Calu3 (cell line): ENCODE measurements around the gene MARCHF10. TPM values are rescaled to one million over a fixed set of nuclear protein-coding genes. Genes with fewer than 3 reads are reported as not detected.

ENCODE experiments used
- BruUV-seq: library from RNA; stranded (reverse); fragments of 400-500 nt; replicated peaks from 2 replicates; lab custom pipeline; 2021; lab: Mats Ljungman, UMichigan
- CTCF ChIA-PET: fragments of 300-600 bp; sonication (Branson Sonifier 250); formaldehyde crosslinking; loops from one replicate; lab custom pipeline; 2022; ENCODE audit warnings: antibody characterized with exemption; lab: Charles Lee
- DNase-seq: peaks from one replicate; pipeline ENCODE4 v3.0.0; 2022
- H3K27ac Mint-ChIP-seq: one replicate; pipeline ENCODE4 v1.8.0; 2022; ENCODE audit warnings: mixed read lengths; ENCODE audit not compliant: unreplicated experiment
- H3K27me3 Mint-ChIP-seq: one replicate; pipeline ENCODE4 v1.8.0; 2022; ENCODE audit warnings: mixed read lengths; ENCODE audit not compliant: unreplicated experiment
- H3K36me3 Mint-ChIP-seq: one replicate; pipeline ENCODE4 v1.8.0; 2022; ENCODE audit warnings: mild to moderate bottlenecking, moderate library complexity, mixed read lengths; ENCODE audit not compliant: insufficient read depth, unreplicated experiment
- H3K4me1 Mint-ChIP-seq: one replicate; pipeline ENCODE4 v1.8.0; 2022; ENCODE audit warnings: mild to moderate bottlenecking, low read depth, mixed read lengths; ENCODE audit not compliant: unreplicated experiment
- H3K4me3 Mint-ChIP-seq: one replicate; pipeline ENCODE4 v1.8.0; 2022; ENCODE audit warnings: mild to moderate bottlenecking, low read depth, moderate library complexity, mixed read lengths; ENCODE audit not compliant: unreplicated experiment
- H3K9me3 Mint-ChIP-seq: one replicate; pipeline ENCODE4 v1.8.0; 2022; ENCODE audit warnings: low read depth, mixed read lengths; ENCODE audit not compliant: unreplicated experiment
- CTCF ChIP-seq: fragments of 200-600 bp; IDR thresholded peaks from one replicate; pipeline ENCODE4 v1.8.0; 2022; ENCODE audit warnings: antibody characterized with exemption; ENCODE audit not compliant: unreplicated experiment
- intact Hi-C: fragments of 100-400 bp; cut with micrococcal nuclease; formaldehyde crosslinking; loops from one replicate; pipeline ENCODE4 v1.10.0; 2022; ENCODE audit not compliant: unreplicated experiment
- total RNA-seq: library from RNA; stranded (reverse); gene quantifications from 2 replicates; pipeline ENCODE4 v1.2.3, GENCODE V29; 2022

Gene MARCHF10
- total RNA-seq, 1 experiment from 2014 or later, result not detected

DNA sequence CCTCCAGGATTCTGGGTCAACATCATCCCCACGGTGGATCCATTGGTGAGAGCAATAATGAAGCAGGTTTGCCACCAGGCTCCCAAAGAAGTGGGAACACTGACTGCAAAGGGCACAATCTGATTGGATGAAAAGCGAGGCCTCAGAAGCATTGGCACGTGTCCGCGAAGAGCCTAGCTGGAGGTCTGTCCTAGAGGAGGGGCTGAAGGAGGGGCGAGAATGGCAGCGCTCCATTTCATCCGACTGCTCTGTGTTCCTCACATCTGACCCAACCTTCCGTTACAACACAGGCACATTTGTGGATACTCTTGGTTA lies 100.7 kb downstream of the MARCHF10 start:
- no peak overlapping the region for H3K27ac Mint-ChIP-seq
- peaks cover 11% of the 10 kb centered on the region for H3K36me3 Mint-ChIP-seq
- CTCF ChIA-PET, result no interaction called here

GRCh38 chr17:62706598-62707424 lies 101.3 kb downstream of the MARCHF10 start:
- no peak for TF ChIP-seq CTCF
- H3K27me3 Mint-ChIP-seq, result no peaks in the 10 kb centered on the region
- no peak overlapping the region for H3K27ac Mint-ChIP-seq
- no peaks in the 10 kb centered on the region for H3K9me3 Mint-ChIP-seq
- DNase-seq, result no peak
- H3K36me3 Mint-ChIP-seq, result peaks cover 11% of the 10 kb centered on the region
- no peak overlapping the region for H3K4me3 Mint-ChIP-seq
- peaks cover 15% of the 10 kb centered on the region for H3K4me1 Mint-ChIP-seq
- intact Hi-C loops, result no loop called here
- CTCF ChIA-PET, result interaction anchor here (0.6 kb wide), 1 partner anchor 93 kb away, joined by 3 read pairs; no protein-coding TSS in a partner anchor
- no TSS peak for BruUV-seq

More for the DNA sequence above, 100.7 kb downstream of the MARCHF10 start:
- no TSS peak for BruUV-seq
- Mint-ChIP-seq H3K9me3 (no peaks in the 10 kb centered on the region), H3K27me3 (no peaks in the 10 kb centered on the region), H3K4me3 (no peak overlapping the region), H3K4me1 (peaks cover 15% of the 10 kb centered on the region)
- intact Hi-C loops, result no loop called here
- TF ChIP-seq CTCF, result no peak
- DNase-seq, result no peak

- Mint-ChIP-seq H3K36me3 (peaks cover 11% of the 10 kb centered on the region), H3K9me3 (no peaks in the 10 kb centered on the region), H3K27me3 (no peaks in the 10 kb centered on the region), H3K27ac (no peak overlapping the region), H3K4me1 (peaks cover 15% of the 10 kb centered on the region), H3K4me3 (no peak overlapping the region)
- no TSS peak for BruUV-seq
- DNase-seq, result no peak
- no peak for TF ChIP-seq CTCF
- CTCF ChIA-PET, result interaction anchor here (0.6 kb wide), 1 partner anchor 92 kb away, joined by 3 read pairs; no protein-coding TSS in a partner anchor
- intact Hi-C loops, result no loop called here
Observed at GRCh38 chr17:62705778-62706597, 102.1 kb downstream of the MARCHF10 start.

GRCh38 chr17:62705156-62705777 lies 102.8 kb downstream of the MARCHF10 start:
- BruUV-seq, result TSS peak; percentile 70
- peaks cover 15% of the 10 kb centered on the region for H3K4me1 Mint-ChIP-seq
- H3K27ac Mint-ChIP-seq, result no peak overlapping the region
- intact Hi-C loops, result no loop called here
- peaks cover 11% of the 10 kb centered on the region for H3K36me3 Mint-ChIP-seq
- CTCF ChIA-PET, result interaction anchor here (0.5 kb wide), 1 partner anchor 15 kb away, joined by 8 read pairs; no protein-coding TSS in a partner anchor
- DNase-seq, result no peak
- peak overlapping the region; percentile 62 for H3K4me3 Mint-ChIP-seq
- H3K27me3 Mint-ChIP-seq, result no peaks in the 10 kb centered on the region
- no peak for TF ChIP-seq CTCF
- no peaks in the 10 kb centered on the region for H3K9me3 Mint-ChIP-seq
